ENCODE data around the gene CD276.

DNA sequence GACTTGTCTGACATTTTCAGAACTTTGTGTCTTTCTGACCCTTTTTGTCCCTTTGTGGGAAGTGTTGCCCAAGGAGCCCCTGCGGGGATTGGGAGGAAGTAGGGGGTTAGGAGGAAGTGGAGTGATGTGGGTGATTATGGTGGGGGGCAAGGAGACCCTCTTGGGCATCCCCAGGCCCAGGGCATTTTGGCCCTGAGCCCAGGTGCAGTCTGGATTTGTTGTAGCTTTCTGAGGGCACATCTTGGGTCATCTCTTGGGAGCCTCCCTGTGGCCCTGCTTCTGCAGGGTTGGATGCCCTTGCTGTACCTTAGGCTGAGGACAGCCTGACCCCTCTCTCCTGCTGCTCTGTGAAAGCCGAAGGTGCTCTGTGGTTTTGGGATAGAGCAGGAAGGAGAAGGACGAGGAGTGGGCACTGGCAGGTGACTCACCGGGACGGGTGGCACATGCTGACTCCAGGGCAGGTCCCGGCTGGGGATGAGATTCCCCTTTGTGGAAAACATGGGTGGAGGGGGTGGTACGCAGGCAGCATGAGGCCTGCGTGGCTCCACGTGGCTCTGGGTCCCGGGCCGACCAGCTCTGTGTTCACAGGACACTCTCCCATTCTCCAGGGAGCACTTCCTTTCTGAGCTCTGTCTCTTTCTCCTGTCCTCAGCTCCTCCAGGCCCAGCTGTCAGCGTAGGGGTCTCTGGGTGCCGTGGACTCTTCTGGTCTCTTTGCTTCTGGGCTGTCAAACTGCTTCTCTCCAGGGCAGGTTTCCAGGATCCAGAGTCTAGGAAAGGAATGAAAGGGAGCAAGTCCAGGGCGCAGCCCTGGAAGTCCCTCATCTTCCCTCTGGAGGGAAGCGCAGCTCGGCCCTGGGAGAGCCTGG lies 11.8 kb downstream of the CD276 start:
- TF ChIP-seq, protein P1, sequence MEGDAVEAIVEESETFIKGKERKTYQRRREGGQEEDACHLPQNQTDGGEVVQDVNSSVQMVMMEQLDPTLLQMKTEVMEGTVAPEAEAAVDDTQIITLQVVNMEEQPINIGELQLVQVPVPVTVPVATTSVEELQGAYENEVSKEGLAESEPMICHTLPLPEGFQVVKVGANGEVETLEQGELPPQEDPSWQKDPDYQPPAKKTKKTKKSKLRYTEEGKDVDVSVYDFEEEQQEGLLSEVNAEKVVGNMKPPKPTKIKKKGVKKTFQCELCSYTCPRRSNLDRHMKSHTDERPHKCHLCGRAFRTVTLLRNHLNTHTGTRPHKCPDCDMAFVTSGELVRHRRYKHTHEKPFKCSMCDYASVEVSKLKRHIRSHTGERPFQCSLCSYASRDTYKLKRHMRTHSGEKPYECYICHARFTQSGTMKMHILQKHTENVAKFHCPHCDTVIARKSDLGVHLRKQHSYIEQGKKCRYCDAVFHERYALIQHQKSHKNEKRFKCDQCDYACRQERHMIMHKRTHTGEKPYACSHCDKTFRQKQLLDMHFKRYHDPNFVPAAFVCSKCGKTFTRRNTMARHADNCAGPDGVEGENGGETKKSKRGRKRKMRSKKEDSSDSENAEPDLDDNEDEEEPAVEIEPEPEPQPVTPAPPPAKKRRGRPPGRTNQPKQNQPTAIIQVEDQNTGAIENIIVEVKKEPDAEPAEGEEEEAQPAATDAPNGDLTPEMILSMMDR (IDR thresholded peaks at IDR 0.05): no peak
- TF ChIP-seq ZFX (IDR thresholded peaks at IDR 0.05; ENCODE audit: borderline replicate concordance): no peak
